Epithelial cell of prostate (primary cell): ENCODE measurements around the gene MBP.

ENCODE experiments used
- DNase-seq: peaks from one replicate; pipeline ENCODE4 v3.0.0-alpha.2; 2011; ENCODE audit warnings: low read depth, low spot score
- H3K27ac ChIP-seq: fragments of 450-650 bp; 2 replicates; pipeline ENCODE4 v1.5.1; 2017; ENCODE audit warnings: mild to moderate bottlenecking

The MBP gene

GRCh38 chr18:77103187-77103850, 29.3 kb downstream of the MBP start:
- peak overlapping the region; percentile 99 for H3K27ac ChIP-seq
- no peak for DNase-seq

- H3K27ac ChIP-seq: peak overlapping the region; percentile 99
- peak; percentile 41 for DNase-seq
Observed at GRCh38 chr18:77102259-77103040, 30.1 kb downstream of the MBP start.

GRCh38 chr18:77101410-77102258, 30.9 kb downstream of the MBP start:
- peak overlapping the region; percentile 99 for H3K27ac ChIP-seq
- DNase-seq: peak; percentile 89

GRCh38 chr18:77100751-77101355, 31.7 kb downstream of the MBP start:
- peak; percentile 34 for DNase-seq
- peak overlapping the region; percentile 99 for H3K27ac ChIP-seq

- no peak for DNase-seq
- H3K27ac ChIP-seq: peak overlapping the region; percentile 99
Observed at GRCh38 chr18:77099485-77100370, 32.9 kb downstream of the MBP start.

GRCh38 chr18:77098538-77099174, 33.9 kb downstream of the MBP start:
- no peak for DNase-seq
- no peak overlapping the region for H3K27ac ChIP-seq

GRCh38 chr18:77098029-77098428, 34.6 kb downstream of the MBP start:
- DNase-seq: no peak

GRCh38 chr18:77096936-77097886, 35.4 kb downstream of the MBP start:
- DNase-seq: no peak
- H3K27ac ChIP-seq: no peak overlapping the region

More at GRCh38 chr18:77098029-77098428, 34.6 kb downstream of the MBP start:
- H3K27ac ChIP-seq: no peak overlapping the region

GRCh38 chr18:77095391-77096371, 36.9 kb downstream of the MBP start:
- no peak overlapping the region for H3K27ac ChIP-seq
- no peak for DNase-seq

GRCh38 chr18:77093586-77093985, 39.0 kb downstream of the MBP start:
- DNase-seq: no peak
- no peak overlapping the region for H3K27ac ChIP-seq

- no peak overlapping the region for H3K27ac ChIP-seq
- no peak for DNase-seq
Observed at GRCh38 chr18:77093067-77093430, 39.5 kb downstream of the MBP start.

- no peak for DNase-seq
- H3K27ac ChIP-seq: no peak overlapping the region
Observed at GRCh38 chr18:77092104-77093066, 40.2 kb downstream of the MBP start.

- H3K27ac ChIP-seq: no peak overlapping the region
Observed at GRCh38 chr18:77091366-77091765, 41.2 kb downstream of the MBP start.

GRCh38 chr18:77090546-77091174, 41.9 kb downstream of the MBP start:
- H3K27ac ChIP-seq: no peak overlapping the region

More at GRCh38 chr18:77091366-77091765, 41.2 kb downstream of the MBP start:
- DNase-seq: no peak

GRCh38 chr18:77089723-77090285, 42.8 kb downstream of the MBP start:
- peak overlapping the region; percentile 44 for H3K27ac ChIP-seq
- DNase-seq: no peak

More at GRCh38 chr18:77090546-77091174, 41.9 kb downstream of the MBP start:
- DNase-seq: no peak
